Vagina (tissue), 2 donors: Measurements from ENCODE around the gene C7orf57. TPM values are rescaled to one million over a fixed set of nuclear protein-coding genes. Genes with fewer than 3 reads are reported as not detected.
"Not testable (repeated sequence)": the region's sequence is repeated elsewhere in the genome, so short reads cannot be mapped to it uniquely, and the experiment has no call there.

Experiments used
- DNase-seq, 2 donors: peaks; one replicate each; pipeline ENCODE4 v3.0.0-alpha.2; 2017; ENCODE audit errors: extremely low spot score in 2 of 2
- H3K27ac ChIP-seq: fragments of 200-600 bp; sonication (generic); one replicate; pipeline ENCODE4 v1.5.1; 2019
- H3K27me3 ChIP-seq: fragments of 200-600 bp; sonication (generic); one replicate; pipeline ENCODE4 v1.5.1; 2019
- H3K36me3 ChIP-seq, 2 donors: fragments of 200-600 bp; sonication (generic); one replicate each; pipeline ENCODE4 v1.5.1; 2017 to 2019
- H3K4me1 ChIP-seq: fragments of 200-600 bp; sonication (generic); one replicate; pipeline ENCODE4 v1.5.1; 2019
- H3K4me3 ChIP-seq, 2 donors: fragments of 200-600 bp; sonication (generic); 1 replicate in 1 of 2; 2 replicates in 1 of 2; pipeline ENCODE4 v1.5.1; 2016 to 2019
- H3K9me3 ChIP-seq: fragments of 200-600 bp; sonication (generic); one replicate; pipeline ENCODE4 v1.5.1; 2019
- POLR2A ChIP-seq, 2 donors: fragments of 450-650 bp; IDR thresholded peaks; one replicate each; pipeline ENCODE4 v1.6.1; 2017; ENCODE audit warnings: antibody characterized with exemption in 2 of 2, mild to moderate bottlenecking in 2 of 2, moderate library complexity in 2 of 2
- POLR2AphosphoS5 ChIP-seq, 2 donors: sonication (generic); formaldehyde crosslinking; IDR thresholded peaks; one replicate each; pipeline ENCODE4 v1.9.0; 2017; ENCODE audit warnings: antibody characterized with exemption in 2 of 2, mild to moderate bottlenecking in 2 of 2, low read depth in 1 of 2; ENCODE audit not compliant: insufficient read depth in 1 of 2
- intact Hi-C: fragments of 100-400 bp; cut with DNase I; formaldehyde crosslinking; loops from one replicate; pipeline ENCODE4 v1.15.1; 2023
- total RNA-seq: library from RNA; depleted of rRNA; stranded (reverse); fragments of >200 nt; gene quantifications from one replicate; pipeline ENCODE4 v1.2.3, GENCODE V29; 2016
- TF ChIP-seq, protein P1 (sequence below), 3 experiments: fragments of 450-650 bp in 2 of 3; fragments of 200-600 bp in 1 of 3; sonication (generic) in 1 of 3; IDR thresholded peaks; one replicate each; pipeline ENCODE4 v1.5.1; 2017 to 2019; ENCODE audit warnings: antibody characterized with exemption in 3 of 3, mild to moderate bottlenecking in 2 of 3, moderate library complexity in 2 of 3

C7orf57 gene
- total RNA-seq, 1 donor from 2014 or later = not detected

DNA sequence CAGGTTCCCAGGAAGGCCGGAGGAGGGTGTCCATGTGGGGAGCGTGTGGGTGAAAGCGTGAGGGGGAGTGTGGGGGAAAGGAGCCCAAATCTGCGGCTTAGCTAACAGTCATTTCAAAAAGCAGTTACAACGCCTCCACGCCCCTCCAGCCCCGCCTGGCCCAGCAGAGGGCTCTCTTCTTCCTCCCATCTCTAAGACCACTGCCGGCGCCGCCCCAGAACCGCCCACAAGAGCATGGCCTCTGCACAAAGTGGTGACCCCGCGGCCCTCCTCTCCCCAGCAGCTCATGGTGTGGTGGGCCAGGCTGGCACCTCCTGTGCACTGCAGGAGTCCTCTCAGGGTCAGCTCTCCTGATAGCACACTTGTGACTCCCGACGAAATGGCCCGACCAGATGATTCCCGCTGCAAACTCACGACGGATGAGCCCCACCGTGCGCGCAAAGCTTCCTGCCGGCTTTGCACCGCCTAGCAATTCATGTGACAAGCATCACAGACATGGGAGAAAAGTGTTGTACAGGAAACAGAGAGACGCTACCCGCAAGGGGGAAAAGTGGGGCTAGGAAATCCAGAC lies 43.5 kb upstream of the C7orf57 start:
- H3K9me3 ChIP-seq = no peaks in the 10 kb centered on the region
- TF ChIP-seq POLR2A (IDR thresholded peaks at IDR 0.05) (no peak), POLR2AphosphoS5 (IDR thresholded peaks at IDR 0.05; ENCODE audit: insufficient read depth in 1 of 2, low read depth in 1 of 2) (peak in 1 of 2 donors; percentile 65)
- TF ChIP-seq, protein P1, sequence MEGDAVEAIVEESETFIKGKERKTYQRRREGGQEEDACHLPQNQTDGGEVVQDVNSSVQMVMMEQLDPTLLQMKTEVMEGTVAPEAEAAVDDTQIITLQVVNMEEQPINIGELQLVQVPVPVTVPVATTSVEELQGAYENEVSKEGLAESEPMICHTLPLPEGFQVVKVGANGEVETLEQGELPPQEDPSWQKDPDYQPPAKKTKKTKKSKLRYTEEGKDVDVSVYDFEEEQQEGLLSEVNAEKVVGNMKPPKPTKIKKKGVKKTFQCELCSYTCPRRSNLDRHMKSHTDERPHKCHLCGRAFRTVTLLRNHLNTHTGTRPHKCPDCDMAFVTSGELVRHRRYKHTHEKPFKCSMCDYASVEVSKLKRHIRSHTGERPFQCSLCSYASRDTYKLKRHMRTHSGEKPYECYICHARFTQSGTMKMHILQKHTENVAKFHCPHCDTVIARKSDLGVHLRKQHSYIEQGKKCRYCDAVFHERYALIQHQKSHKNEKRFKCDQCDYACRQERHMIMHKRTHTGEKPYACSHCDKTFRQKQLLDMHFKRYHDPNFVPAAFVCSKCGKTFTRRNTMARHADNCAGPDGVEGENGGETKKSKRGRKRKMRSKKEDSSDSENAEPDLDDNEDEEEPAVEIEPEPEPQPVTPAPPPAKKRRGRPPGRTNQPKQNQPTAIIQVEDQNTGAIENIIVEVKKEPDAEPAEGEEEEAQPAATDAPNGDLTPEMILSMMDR (IDR thresholded peaks at IDR 0.05) = peak; percentile 35 to 67 (median 57)
- H3K27me3 ChIP-seq = no peaks in the 10 kb centered on the region
- intact Hi-C loops = loop anchor here (5.0 kb wide), 1 partner anchor 120 kb away; no protein-coding TSS in a partner anchor
- DNase-seq = peak in 1 of 2 donors; percentile 90
- H3K36me3 ChIP-seq = no peaks in the 10 kb centered on the region
- peak overlapping the region; percentile 54 for H3K27ac ChIP-seq
- peak overlapping the region; percentile 49 to 52 for H3K4me3 ChIP-seq
- H3K4me1 ChIP-seq = no peaks in the 10 kb centered on the region

DNA sequence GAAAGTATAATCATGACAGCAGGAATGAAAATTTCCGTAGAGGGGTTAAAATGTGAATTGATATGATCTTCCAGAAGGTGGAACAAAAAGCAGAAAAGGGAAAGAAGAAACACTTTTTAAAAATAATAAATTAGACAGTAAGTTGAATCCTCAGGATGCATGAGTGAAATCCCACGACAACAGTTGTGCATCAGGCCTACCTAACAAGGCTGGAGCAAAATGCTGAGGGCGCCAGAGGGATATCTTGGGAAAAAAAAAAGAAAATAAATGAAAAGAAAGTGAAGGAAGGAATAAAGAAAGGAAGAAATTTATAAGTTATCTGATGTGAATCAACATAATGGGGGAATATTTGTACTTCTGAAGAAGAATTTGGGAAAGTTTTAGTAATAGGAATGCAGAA lies 42.9 kb upstream of the C7orf57 start:
- Histone ChIP-seq H3K4me3 (no peak overlapping the region), H3K4me1 (no peaks in the 10 kb centered on the region), H3K36me3 (no peaks in the 10 kb centered on the region), H3K27ac (no peak overlapping the region), H3K27me3 (no peaks in the 10 kb centered on the region), H3K9me3 (no peaks in the 10 kb centered on the region)
- intact Hi-C loops = loop anchor here (5.0 kb wide), 1 partner anchor 120 kb away; no protein-coding TSS in a partner anchor
- TF ChIP-seq, protein P1 (IDR thresholded peaks at IDR 0.05) = no peak
- no peak for TF ChIP-seq POLR2A (IDR thresholded peaks at IDR 0.05)
- no peak for TF ChIP-seq POLR2AphosphoS5 (IDR thresholded peaks at IDR 0.05; ENCODE audit: insufficient read depth in 1 of 2, low read depth in 1 of 2)
- DNase-seq = no peak

DNA sequence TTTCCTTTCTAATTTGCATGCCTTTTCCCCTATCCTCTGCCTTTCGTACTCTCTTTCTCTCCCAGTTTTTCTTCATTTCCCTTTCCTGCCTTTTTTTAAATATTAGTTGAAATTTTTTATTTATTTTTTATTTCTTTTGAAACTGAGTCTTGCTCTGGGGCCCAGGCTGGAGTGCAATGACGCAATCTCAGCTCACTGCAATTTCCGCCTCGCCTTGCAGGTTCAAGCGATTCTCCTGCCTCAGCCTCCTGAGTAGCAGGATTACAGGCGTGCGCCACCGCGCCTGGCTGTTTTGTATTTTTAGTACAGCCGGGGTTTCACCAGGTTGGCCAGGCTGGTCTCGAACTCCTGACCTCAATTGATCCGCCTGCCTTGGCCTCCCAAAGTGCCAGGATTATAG lies 35.9 kb upstream of the C7orf57 start:
- Histone ChIP-seq H3K4me1 (no peaks in the 10 kb centered on the region), H3K27me3 (no peaks in the 10 kb centered on the region), H3K9me3 (no peaks in the 10 kb centered on the region), H3K4me3 (no peak overlapping the region), H3K36me3 (no peaks in the 10 kb centered on the region), H3K27ac (no peak overlapping the region)
- no peak for DNase-seq
- intact Hi-C loops = no loop called here
- TF ChIP-seq POLR2A (IDR thresholded peaks at IDR 0.05) = no peak
- TF ChIP-seq, protein P1 (IDR thresholded peaks at IDR 0.05) = no peak
- no peak for TF ChIP-seq POLR2AphosphoS5 (IDR thresholded peaks at IDR 0.05; ENCODE audit: insufficient read depth in 1 of 2, low read depth in 1 of 2)

DNA sequence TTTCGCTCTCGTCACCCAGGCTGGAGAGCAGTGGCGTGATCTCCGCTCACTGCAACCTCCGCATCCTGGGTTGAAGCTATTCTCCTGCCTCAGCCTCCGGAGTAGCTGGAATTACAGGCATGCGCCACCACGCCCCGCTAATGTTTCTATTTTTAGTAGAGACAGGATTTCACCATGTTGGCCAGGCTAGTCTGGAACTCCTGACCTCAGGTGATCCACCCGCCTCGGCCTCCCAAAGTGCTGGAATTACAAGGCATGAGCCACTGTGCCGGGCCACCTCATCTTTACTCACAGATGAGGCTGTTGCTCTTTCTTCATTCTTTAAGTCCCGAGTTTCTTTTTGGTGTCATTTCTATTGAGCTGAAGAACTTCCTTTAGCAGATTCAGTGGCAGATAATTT lies 35.2 kb upstream of the C7orf57 start:
- H3K27ac ChIP-seq, H3K9me3 ChIP-seq, H3K4me1 ChIP-seq, H3K4me3 ChIP-seq, H3K36me3 ChIP-seq, intact Hi-C loops, H3K27me3 ChIP-seq, DNase-seq: not testable (repeated sequence)

DNA sequence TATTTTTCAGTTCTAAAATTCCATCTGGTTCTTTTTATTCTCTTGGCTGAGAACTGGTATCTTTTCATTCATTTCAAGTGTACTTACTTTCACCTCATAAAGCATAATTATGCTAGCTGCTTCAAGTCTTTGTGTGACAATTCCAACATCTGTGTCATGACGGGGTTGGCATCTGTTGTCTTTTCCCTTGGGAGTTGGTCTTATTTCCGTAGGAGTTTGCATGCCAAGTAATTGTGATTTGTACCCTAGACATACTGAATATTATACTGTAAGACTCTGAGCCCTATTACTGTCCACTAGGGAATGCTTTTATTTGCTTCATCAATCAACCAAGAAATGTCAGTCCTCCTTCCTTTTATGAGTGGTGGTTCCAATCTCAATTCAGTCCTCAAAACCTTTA lies 31.3 kb upstream of the C7orf57 start:
- no peaks in the 10 kb centered on the region for H3K36me3 ChIP-seq

More for the DNA sequence above, 31.3 kb upstream of the C7orf57 start:
- Histone ChIP-seq H3K27me3 (no peaks in the 10 kb centered on the region), H3K4me1 (no peaks in the 10 kb centered on the region), H3K4me3 (no peak overlapping the region), H3K27ac (no peak overlapping the region), H3K9me3 (no peaks in the 10 kb centered on the region)
- intact Hi-C loops = no loop called here
- no peak for DNase-seq
- TF ChIP-seq POLR2A (IDR thresholded peaks at IDR 0.05) (no peak), POLR2AphosphoS5 (IDR thresholded peaks at IDR 0.05; ENCODE audit: insufficient read depth in 1 of 2, low read depth in 1 of 2) (no peak)
- TF ChIP-seq, protein P1 (IDR thresholded peaks at IDR 0.05) = no peak
